Tibial nerve (tissue), 4 donors: ENCODE measurements around the gene TLK1.

ENCODE experiments used
- EP300 ChIP-seq, 2 donors: sonication (generic); formaldehyde crosslinking; IDR thresholded peaks; one replicate each; pipeline ENCODE4 v1.6.1; 2017; ENCODE audit warnings: antibody characterized with exemption in 2 of 2, mild to moderate bottlenecking in 1 of 2
- POLR2A ChIP-seq, 2 donors: fragments of 450-650 bp; IDR thresholded peaks; one replicate each; pipeline ENCODE4 v1.6.1; 2017; ENCODE audit warnings: antibody characterized with exemption in 2 of 2, mild to moderate bottlenecking in 2 of 2, moderate library complexity in 2 of 2
- TF ChIP-seq, protein P1 (sequence below), 5 experiments: fragments of 200-600 bp in 3 of 5; fragments of 450-650 bp in 2 of 5; sonication (generic) in 3 of 5; IDR thresholded peaks; one replicate each; pipeline ENCODE4 v1.5.1; 2016 to 2019; ENCODE audit warnings: antibody characterized with exemption in 5 of 5, mild to moderate bottlenecking in 3 of 5, moderate library complexity in 2 of 5

DNA sequence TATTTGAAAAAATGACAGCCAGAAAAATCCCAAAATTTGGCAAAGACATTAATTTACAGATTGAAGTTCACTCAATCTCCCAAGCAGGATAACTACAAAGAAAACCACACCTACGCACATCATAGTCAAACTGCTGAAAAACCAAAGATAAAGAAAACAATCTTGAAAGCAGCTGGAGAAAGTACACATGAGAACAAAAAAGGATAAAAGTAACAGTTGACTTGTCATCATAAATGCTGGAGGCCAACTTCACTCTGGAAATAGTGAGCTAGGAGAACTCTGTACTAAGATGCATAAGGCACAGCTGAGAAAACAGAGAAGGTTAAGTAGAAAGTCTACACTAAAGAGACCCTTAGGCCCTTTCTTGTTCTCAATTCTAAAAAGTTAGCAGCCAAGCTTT is 73.1 kb downstream of the TLK1 start:
- TF ChIP-seq, protein P1, sequence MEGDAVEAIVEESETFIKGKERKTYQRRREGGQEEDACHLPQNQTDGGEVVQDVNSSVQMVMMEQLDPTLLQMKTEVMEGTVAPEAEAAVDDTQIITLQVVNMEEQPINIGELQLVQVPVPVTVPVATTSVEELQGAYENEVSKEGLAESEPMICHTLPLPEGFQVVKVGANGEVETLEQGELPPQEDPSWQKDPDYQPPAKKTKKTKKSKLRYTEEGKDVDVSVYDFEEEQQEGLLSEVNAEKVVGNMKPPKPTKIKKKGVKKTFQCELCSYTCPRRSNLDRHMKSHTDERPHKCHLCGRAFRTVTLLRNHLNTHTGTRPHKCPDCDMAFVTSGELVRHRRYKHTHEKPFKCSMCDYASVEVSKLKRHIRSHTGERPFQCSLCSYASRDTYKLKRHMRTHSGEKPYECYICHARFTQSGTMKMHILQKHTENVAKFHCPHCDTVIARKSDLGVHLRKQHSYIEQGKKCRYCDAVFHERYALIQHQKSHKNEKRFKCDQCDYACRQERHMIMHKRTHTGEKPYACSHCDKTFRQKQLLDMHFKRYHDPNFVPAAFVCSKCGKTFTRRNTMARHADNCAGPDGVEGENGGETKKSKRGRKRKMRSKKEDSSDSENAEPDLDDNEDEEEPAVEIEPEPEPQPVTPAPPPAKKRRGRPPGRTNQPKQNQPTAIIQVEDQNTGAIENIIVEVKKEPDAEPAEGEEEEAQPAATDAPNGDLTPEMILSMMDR (IDR thresholded peaks at IDR 0.05) = no peak
- TF ChIP-seq POLR2A (IDR thresholded peaks at IDR 0.05) = no peak
- no peak for TF ChIP-seq EP300 (IDR thresholded peaks at IDR 0.05)
